Karpas-422 (cell line): ENCODE data around the gene COMMD1. TPM values are rescaled to one million over a fixed set of nuclear protein-coding genes. Genes with fewer than 3 reads are reported as not detected.

Source experiments
- DNase-seq: peaks from one replicate; pipeline ENCODE4 v3.0.0-alpha.2; 2015
- H2AFZ ChIP-seq: fragments of 200-600 bp; sonication (generic); 2 replicates; pipeline ENCODE4 v1.6.1; 2014; ENCODE audit warnings: antibody characterized with exemption, low read length, mixed read lengths
- H3K27ac ChIP-seq: fragments of 200-600 bp; sonication (generic); 2 replicates; pipeline ENCODE4 v1.5.1; 2014; ENCODE audit warnings: mild to moderate bottlenecking, low read length, moderate library complexity
- H3K27me3 ChIP-seq: fragments of 200-600 bp; sonication (generic); 2 replicates; pipeline ENCODE4 v1.6.1; 2014; ENCODE audit warnings: low read length, mixed read lengths
- H3K36me3 ChIP-seq: fragments of 200-600 bp; sonication (generic); 2 replicates; pipeline ENCODE4 v1.6.1; 2014; ENCODE audit warnings: low read length, mixed read lengths; ENCODE audit not compliant: insufficient read depth
- H3K4me1 ChIP-seq: fragments of 200-600 bp; sonication (generic); 2 replicates; pipeline ENCODE4 v1.6.1; 2014; ENCODE audit warnings: mild to moderate bottlenecking, low read length, mixed read lengths
- H3K4me2 ChIP-seq: fragments of 200-600 bp; sonication (generic); 2 replicates; pipeline ENCODE4 v1.6.1; 2014; ENCODE audit warnings: low read length, low read depth, mild to moderate bottlenecking; ENCODE audit not compliant: poor library complexity, severe bottlenecking
- H3K4me3 ChIP-seq: fragments of 200-600 bp; sonication (generic); 2 replicates; pipeline ENCODE4 v1.5.1; 2014; ENCODE audit warnings: mild to moderate bottlenecking, antibody characterized with exemption, low read length, mixed read lengths
- H3K79me2 ChIP-seq: fragments of 200-600 bp; sonication (generic); 2 replicates; pipeline ENCODE4 v1.6.1; 2014; ENCODE audit warnings: mild to moderate bottlenecking, low read length, mixed read lengths
- H3K9ac ChIP-seq: fragments of 200-600 bp; sonication (generic); 2 replicates; pipeline ENCODE4 v1.6.0; 2014; ENCODE audit warnings: low read length
- H3K9me2 ChIP-seq: fragments of 200-600 bp; sonication (generic), shearing (Covaris generic); replicated peaks from 2 replicates; pipeline ENCODE4 v1.6.0; 2014; ENCODE audit warnings: mild to moderate bottlenecking, low read length, moderate library complexity; ENCODE audit not compliant: insufficient read depth
- H3K9me3 ChIP-seq: fragments of 300-700, 200-600 bp; sonication (generic); 2 replicates; pipeline ENCODE4 v1.6.1; 2014; ENCODE audit warnings: low read length, mixed read lengths
- H4K20me1 ChIP-seq: fragments of 200-600 bp; sonication (generic); 2 replicates; pipeline ENCODE4 v1.6.1; 2014; ENCODE audit warnings: mild to moderate bottlenecking, antibody characterized with exemption, low read length, low read depth; ENCODE audit not compliant: insufficient read depth
- total RNA-seq: library from RNA; depleted of rRNA; stranded (reverse); fragments of >200 nt; shearing (Covaris generic); gene quantifications from 2 replicates; pipeline ENCODE4 v1.2.3, GENCODE V29; 2014; ENCODE audit warnings: low replicate concordance

COMMD1 gene
- total RNA-seq, 1 experiment from 2014 or later: 33.3 TPM

- Histone ChIP-seq H3K4me3 (no peak overlapping the region), H3K9ac (no peak overlapping the region), H3K36me3 (no peaks in the 10 kb centered on the region), H3K4me2 (no peak overlapping the region), H3K79me2 (no peaks in the 10 kb centered on the region), H2AFZ (no peak overlapping the region), H4K20me1 (peaks cover 15% of the 10 kb centered on the region; the same call in 1 of the 2 replicates), H3K9me3 (no peaks in the 10 kb centered on the region), H3K9me2 (no peaks in the 10 kb centered on the region), H3K27me3 (no peaks in the 10 kb centered on the region), H3K4me1 (peaks cover 20% of the 10 kb centered on the region), H3K27ac (no peak overlapping the region)
- DNase-seq: no peak
Observed at GRCh38 chr2:62101886-62102285, 196.4 kb downstream of the COMMD1 start.

- Histone ChIP-seq H3K4me3 (no peak overlapping the region), H3K27ac (no peak overlapping the region), H3K4me1 (peaks cover 19% of the 10 kb centered on the region), H4K20me1 (peaks cover 15% of the 10 kb centered on the region; the same call in 1 of the 2 replicates), H3K4me2 (no peak overlapping the region), H3K9me3 (no peaks in the 10 kb centered on the region), H3K27me3 (no peaks in the 10 kb centered on the region), H2AFZ (no peak overlapping the region), H3K9ac (no peak overlapping the region), H3K9me2 (no peaks in the 10 kb centered on the region), H3K36me3 (no peaks in the 10 kb centered on the region), H3K79me2 (no peaks in the 10 kb centered on the region)
- DNase-seq: no peak
Observed at GRCh38 chr2:62102402-62102920, 197.0 kb downstream of the COMMD1 start.

- no peaks in the 10 kb centered on the region for H3K79me2 ChIP-seq
- no peaks in the 10 kb centered on the region for H3K9me3 ChIP-seq
- H3K27ac ChIP-seq: no peak overlapping the region
- DNase-seq: no peak
- peaks cover 13% of the 10 kb centered on the region for H4K20me1 ChIP-seq
- H3K4me2 ChIP-seq: no peak overlapping the region
- H2AFZ ChIP-seq: no peak overlapping the region
- no peaks in the 10 kb centered on the region for H3K36me3 ChIP-seq
- H3K27me3 ChIP-seq: no peaks in the 10 kb centered on the region
- peaks cover 6% of the 10 kb centered on the region for H3K4me1 ChIP-seq
- no peak overlapping the region for H3K9ac ChIP-seq
- H3K4me3 ChIP-seq: no peak overlapping the region
- no peaks in the 10 kb centered on the region for H3K9me2 ChIP-seq
Observed at GRCh38 chr2:62109554-62109953, 204.1 kb downstream of the COMMD1 start.

GRCh38 chr2:62110415-62111025 lies 205.0 kb downstream of the COMMD1 start:
- Histone ChIP-seq H3K4me2 (no peak overlapping the region), H3K4me3 (no peak overlapping the region), H4K20me1 (peaks cover 13% of the 10 kb centered on the region), H3K9ac (no peak overlapping the region), H3K9me3 (no peaks in the 10 kb centered on the region), H3K4me1 (peaks cover 8% of the 10 kb centered on the region), H3K36me3 (no peaks in the 10 kb centered on the region), H3K27ac (no peak overlapping the region), H3K9me2 (no peaks in the 10 kb centered on the region), H2AFZ (no peak overlapping the region), H3K27me3 (no peaks in the 10 kb centered on the region), H3K79me2 (no peaks in the 10 kb centered on the region)
- no peak for DNase-seq

- Histone ChIP-seq H3K4me1 (peaks cover 8% of the 10 kb centered on the region), H2AFZ (no peak overlapping the region), H3K9me3 (no peaks in the 10 kb centered on the region), H3K4me3 (no peak overlapping the region), H3K36me3 (no peaks in the 10 kb centered on the region), H3K4me2 (no peak overlapping the region), H3K9me2 (no peaks in the 10 kb centered on the region), H3K27ac (no peak overlapping the region), H3K27me3 (no peaks in the 10 kb centered on the region), H3K9ac (no peak overlapping the region), H3K79me2 (no peaks in the 10 kb centered on the region), H4K20me1 (peaks cover 13% of the 10 kb centered on the region; the same call in 1 of the 2 replicates)
- no peak for DNase-seq
Observed at GRCh38 chr2:62112179-62112578, 206.7 kb downstream of the COMMD1 start.

GRCh38 chr2:62114564-62114963 lies 209.1 kb downstream of the COMMD1 start:
- H3K9me3 ChIP-seq: no peaks in the 10 kb centered on the region
- H4K20me1 ChIP-seq: 0 out of 2 replicates have a peak, but pooled peaks cover 16% of the 10 kb centered on the region
- H3K27ac ChIP-seq: no peak overlapping the region
- peaks cover 8% of the 10 kb centered on the region for H3K4me1 ChIP-seq
- no peak overlapping the region for H2AFZ ChIP-seq
- no peak overlapping the region for H3K4me2 ChIP-seq
- H3K36me3 ChIP-seq: no peaks in the 10 kb centered on the region
- DNase-seq: no peak
- H3K4me3 ChIP-seq: no peak overlapping the region
- no peaks in the 10 kb centered on the region for H3K27me3 ChIP-seq
- H3K9me2 ChIP-seq: no peaks in the 10 kb centered on the region
- no peak overlapping the region for H3K9ac ChIP-seq
- H3K79me2 ChIP-seq: no peaks in the 10 kb centered on the region

- H2AFZ ChIP-seq: no peak overlapping the region
- no peaks in the 10 kb centered on the region for H3K36me3 ChIP-seq
- H3K4me2 ChIP-seq: no peak overlapping the region
- no peaks in the 10 kb centered on the region for H3K9me3 ChIP-seq
- no peak overlapping the region for H3K9ac ChIP-seq
- H3K79me2 ChIP-seq: no peaks in the 10 kb centered on the region
- H3K4me3 ChIP-seq: no peak overlapping the region
- H3K9me2 ChIP-seq: no peaks in the 10 kb centered on the region
- peaks cover 8% of the 10 kb centered on the region for H3K4me1 ChIP-seq
- H3K27me3 ChIP-seq: no peaks in the 10 kb centered on the region
- H4K20me1 ChIP-seq: 0 out of 2 replicates have a peak, but pooled peaks cover 15% of the 10 kb centered on the region
- DNase-seq: no peak
- no peak overlapping the region for H3K27ac ChIP-seq
Observed at GRCh38 chr2:62116983-62117382, 211.5 kb downstream of the COMMD1 start.

- DNase-seq: no peak
- H3K27ac ChIP-seq: no peak overlapping the region
- H3K27me3 ChIP-seq: no peaks in the 10 kb centered on the region
- no peak overlapping the region for H3K4me3 ChIP-seq
- 0 out of 2 replicates have a peak, but pooled peaks cover 6% of the 10 kb centered on the region for H4K20me1 ChIP-seq
- no peak overlapping the region for H3K9ac ChIP-seq
- no peaks in the 10 kb centered on the region for H3K9me3 ChIP-seq
- H2AFZ ChIP-seq: no peak overlapping the region
- peaks cover 8% of the 10 kb centered on the region for H3K4me1 ChIP-seq
- no peak overlapping the region for H3K4me2 ChIP-seq
- no peaks in the 10 kb centered on the region for H3K79me2 ChIP-seq
- no peaks in the 10 kb centered on the region for H3K36me3 ChIP-seq
- no peaks in the 10 kb centered on the region for H3K9me2 ChIP-seq
Observed at GRCh38 chr2:62118160-62118559, 212.7 kb downstream of the COMMD1 start.
